BE2C (cell line): ENCODE results near the gene AIP.

Experiments
- DNase-seq: peaks from one replicate; pipeline ENCODE4 v3.0.0-alpha.2; 2020
- H3K27me3 ChIP-seq: fragments of 250-450 bp; sonication (Bioruptor Pico); 2 replicates; pipeline ENCODE4 v1.5.1; 2020; ENCODE audit warnings: mild to moderate bottlenecking
- H3K36me3 ChIP-seq: fragments of 250-450 bp; sonication (Bioruptor Pico); 2 replicates; pipeline ENCODE4 v1.5.1; 2020; ENCODE audit warnings: mild to moderate bottlenecking
- H3K4me1 ChIP-seq: fragments of 250-450 bp; sonication (Bioruptor Pico); 2 replicates; pipeline ENCODE4 v1.5.1; 2020
- H3K4me3 ChIP-seq: 2 replicates; pipeline ENCODE4 v1.5.1; 2011; ENCODE audit warnings: low read depth, low read length
- H3K9me3 ChIP-seq: fragments of 250-450 bp; sonication (Bioruptor Pico); 2 replicates; pipeline ENCODE4 v1.5.1; 2020
- TF ChIP-seq, protein P1 (sequence below): IDR thresholded peaks from 2 replicates; pipeline ENCODE4 v1.5.1; 2012; ENCODE audit warnings: mild to moderate bottlenecking, low read depth, low read length

AIP gene

DNA sequence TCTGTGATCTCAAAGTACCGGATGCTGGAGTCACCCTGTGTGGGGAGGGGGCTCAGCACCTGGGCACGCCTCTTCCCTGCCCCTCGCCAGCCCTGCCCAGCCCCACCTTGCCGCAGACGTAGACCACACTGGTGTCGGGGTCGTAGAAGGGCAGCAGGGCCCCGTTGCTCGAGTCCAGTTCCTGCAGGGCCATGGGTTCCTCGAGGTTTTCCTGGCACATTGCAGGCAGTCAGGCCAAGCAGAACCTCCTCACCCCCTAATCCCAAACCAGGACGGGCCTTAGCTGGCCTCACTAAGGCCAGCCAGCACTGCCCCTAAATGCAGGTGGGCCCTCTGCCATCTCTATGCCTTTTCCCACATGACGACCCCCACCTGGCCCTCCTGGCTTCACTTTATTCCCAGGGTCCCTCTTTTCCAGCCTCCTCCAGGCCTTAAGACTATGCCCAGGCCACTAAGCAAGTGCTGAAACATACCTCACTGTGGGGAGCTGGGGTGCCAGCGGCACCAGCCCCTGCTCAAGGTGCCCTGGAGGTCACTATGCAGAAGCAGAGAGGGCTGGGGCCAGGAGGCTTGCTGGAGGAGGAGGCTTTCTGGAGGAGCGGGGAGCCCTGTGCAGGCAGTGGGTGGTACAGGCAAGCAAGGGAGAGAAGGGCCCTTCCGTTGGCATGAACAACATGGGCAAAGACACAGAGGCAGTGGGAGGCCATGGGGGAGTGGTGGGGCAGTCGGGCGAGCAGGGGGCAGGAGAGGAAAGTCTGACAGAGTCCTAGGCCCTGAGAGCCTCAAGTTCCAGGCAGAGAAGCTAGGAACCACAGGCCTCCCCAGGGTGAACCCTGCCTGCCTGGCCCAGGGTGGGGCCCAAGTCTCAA lies 42.4 kb upstream of the AIP start:
- Histone ChIP-seq H3K4me1 (peaks cover 9% of the 10 kb centered on the region), H3K27me3 (no peaks in the 10 kb centered on the region)
- no peak for DNase-seq

DNA sequence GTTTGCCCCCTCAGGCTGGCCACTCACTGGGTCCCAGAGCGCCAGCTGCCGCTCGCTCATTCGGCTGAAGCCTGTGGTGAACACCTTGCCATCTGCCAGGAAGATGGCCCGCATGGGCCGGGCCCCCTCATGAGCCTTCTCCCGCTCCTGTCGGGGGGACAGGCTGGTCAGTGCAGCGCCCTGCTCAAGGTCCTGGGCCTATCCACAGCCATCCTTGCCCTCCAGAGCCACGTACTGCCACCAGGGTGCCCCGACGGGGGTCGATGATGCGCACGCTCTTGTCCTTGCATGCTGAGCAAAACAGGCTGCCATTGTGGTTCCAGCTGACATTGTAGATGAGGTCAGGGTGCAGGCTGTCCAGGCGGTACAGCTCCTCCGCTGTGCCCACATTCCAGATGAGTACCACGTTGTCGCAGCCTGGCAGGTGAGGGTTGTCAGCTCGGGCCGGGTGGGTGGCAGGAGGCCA lies 41.7 kb upstream of the AIP start:
- TF ChIP-seq, protein P1, sequence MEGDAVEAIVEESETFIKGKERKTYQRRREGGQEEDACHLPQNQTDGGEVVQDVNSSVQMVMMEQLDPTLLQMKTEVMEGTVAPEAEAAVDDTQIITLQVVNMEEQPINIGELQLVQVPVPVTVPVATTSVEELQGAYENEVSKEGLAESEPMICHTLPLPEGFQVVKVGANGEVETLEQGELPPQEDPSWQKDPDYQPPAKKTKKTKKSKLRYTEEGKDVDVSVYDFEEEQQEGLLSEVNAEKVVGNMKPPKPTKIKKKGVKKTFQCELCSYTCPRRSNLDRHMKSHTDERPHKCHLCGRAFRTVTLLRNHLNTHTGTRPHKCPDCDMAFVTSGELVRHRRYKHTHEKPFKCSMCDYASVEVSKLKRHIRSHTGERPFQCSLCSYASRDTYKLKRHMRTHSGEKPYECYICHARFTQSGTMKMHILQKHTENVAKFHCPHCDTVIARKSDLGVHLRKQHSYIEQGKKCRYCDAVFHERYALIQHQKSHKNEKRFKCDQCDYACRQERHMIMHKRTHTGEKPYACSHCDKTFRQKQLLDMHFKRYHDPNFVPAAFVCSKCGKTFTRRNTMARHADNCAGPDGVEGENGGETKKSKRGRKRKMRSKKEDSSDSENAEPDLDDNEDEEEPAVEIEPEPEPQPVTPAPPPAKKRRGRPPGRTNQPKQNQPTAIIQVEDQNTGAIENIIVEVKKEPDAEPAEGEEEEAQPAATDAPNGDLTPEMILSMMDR = no peak
- H3K36me3 ChIP-seq = peaks cover 4% of the 10 kb centered on the region; the same call in 1 of the 2 replicates
- H3K4me1 ChIP-seq = peaks cover 6% of the 10 kb centered on the region
- no peaks in the 10 kb centered on the region for H3K9me3 ChIP-seq
- H3K27me3 ChIP-seq = no peaks in the 10 kb centered on the region
- DNase-seq = no peak
- no peak overlapping the region for H3K4me3 ChIP-seq

More for the DNA sequence above, 42.4 kb upstream of the AIP start:
- Histone ChIP-seq H3K4me3 (no peak overlapping the region), H3K9me3 (no peaks in the 10 kb centered on the region), H3K36me3 (peaks cover 10% of the 10 kb centered on the region)
- TF ChIP-seq, protein P1 = no peak

GRCh38 chr11:67441731-67442351 lies 41.0 kb upstream of the AIP start:
- no peaks in the 10 kb centered on the region for H3K27me3 ChIP-seq
- TF ChIP-seq, protein P1 = no peak
- H3K36me3 ChIP-seq = peaks cover 3% of the 10 kb centered on the region; the same call in 1 of the 2 replicates
- H3K9me3 ChIP-seq = no peaks in the 10 kb centered on the region
- DNase-seq = no peak
- no peaks in the 10 kb centered on the region for H3K4me1 ChIP-seq
- no peak overlapping the region for H3K4me3 ChIP-seq

- 0 out of 2 replicates have a peak, but pooled peaks cover 3% of the 10 kb centered on the region for H3K36me3 ChIP-seq
- TF ChIP-seq, protein P1 = no peak
- H3K4me1 ChIP-seq = no peaks in the 10 kb centered on the region
- no peak for DNase-seq
- H3K27me3 ChIP-seq = no peaks in the 10 kb centered on the region
- H3K9me3 ChIP-seq = no peaks in the 10 kb centered on the region
- peak overlapping the region; percentile 76 for H3K4me3 ChIP-seq
These were observed 40.1 kb upstream of the AIP start for GRCh38 chr11:67442504-67443404.

DNA sequence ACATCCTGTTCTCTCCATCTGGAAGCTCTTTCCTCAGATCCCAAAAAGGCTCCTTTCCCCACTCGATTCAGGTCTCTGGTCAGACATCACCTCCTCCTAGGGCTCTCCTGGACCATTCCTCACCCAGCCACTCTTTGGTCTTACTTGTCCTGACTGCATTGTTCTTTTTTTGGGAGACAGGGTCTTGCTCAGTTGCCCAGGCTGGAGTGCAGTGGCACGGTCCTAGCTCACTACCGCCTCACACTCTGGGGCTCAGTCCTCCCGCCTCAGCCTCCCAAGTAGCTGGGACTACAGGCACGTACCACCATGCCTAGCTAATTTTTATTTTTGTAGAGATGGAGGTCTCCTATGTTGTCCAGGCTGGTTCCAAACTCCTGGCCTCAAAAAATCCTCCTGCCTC lies 37.3 kb upstream of the AIP start:
- TF ChIP-seq, protein P1 = no peak
- Histone ChIP-seq H3K4me1 (no peaks in the 10 kb centered on the region), H3K9me3 (no peaks in the 10 kb centered on the region), H3K27me3 (no peaks in the 10 kb centered on the region), H3K4me3 (no peak overlapping the region), H3K36me3 (0 out of 2 replicates have a peak, but pooled peaks cover 3% of the 10 kb centered on the region)
- DNase-seq = no peak
